COLO668 (cell line): ENCODE results near the gene KLF1.
"Not testable (repeated sequence)": the region's sequence is repeated elsewhere in the genome, so short reads cannot be mapped to it uniquely, and the experiment has no call there.

Experiments
- DNase-seq: peaks from one replicate; lab custom pipeline; 2025; ENCODE audit not compliant: unreplicated experiment; lab: John Stamatoyannopoulos, UW

Gene KLF1

DNA sequence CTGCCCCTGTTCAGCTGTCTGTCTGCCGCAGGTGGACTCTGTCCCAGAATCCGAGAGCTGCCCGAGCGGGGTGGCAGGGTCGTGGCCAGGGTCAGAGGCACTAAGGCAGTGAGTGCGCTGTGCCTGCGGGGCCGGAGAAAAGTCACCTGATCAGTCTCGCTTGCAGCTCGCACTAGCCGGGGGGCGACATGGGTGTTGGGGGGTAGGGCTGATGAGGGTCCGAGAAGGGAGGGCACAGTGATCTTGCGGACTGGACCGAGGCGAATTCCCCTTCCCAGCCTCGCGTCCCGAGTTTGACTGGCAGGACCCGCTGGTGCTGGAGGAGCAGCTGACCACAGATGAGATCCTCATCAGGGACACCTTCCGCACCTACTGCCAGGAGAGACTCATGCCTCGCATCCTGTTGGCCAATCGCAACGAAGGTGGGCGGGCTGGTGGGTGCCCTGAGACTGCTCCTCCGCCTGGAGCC, 4.6 kb upstream of the KLF1 start:
- DNase-seq = no peak

DNA sequence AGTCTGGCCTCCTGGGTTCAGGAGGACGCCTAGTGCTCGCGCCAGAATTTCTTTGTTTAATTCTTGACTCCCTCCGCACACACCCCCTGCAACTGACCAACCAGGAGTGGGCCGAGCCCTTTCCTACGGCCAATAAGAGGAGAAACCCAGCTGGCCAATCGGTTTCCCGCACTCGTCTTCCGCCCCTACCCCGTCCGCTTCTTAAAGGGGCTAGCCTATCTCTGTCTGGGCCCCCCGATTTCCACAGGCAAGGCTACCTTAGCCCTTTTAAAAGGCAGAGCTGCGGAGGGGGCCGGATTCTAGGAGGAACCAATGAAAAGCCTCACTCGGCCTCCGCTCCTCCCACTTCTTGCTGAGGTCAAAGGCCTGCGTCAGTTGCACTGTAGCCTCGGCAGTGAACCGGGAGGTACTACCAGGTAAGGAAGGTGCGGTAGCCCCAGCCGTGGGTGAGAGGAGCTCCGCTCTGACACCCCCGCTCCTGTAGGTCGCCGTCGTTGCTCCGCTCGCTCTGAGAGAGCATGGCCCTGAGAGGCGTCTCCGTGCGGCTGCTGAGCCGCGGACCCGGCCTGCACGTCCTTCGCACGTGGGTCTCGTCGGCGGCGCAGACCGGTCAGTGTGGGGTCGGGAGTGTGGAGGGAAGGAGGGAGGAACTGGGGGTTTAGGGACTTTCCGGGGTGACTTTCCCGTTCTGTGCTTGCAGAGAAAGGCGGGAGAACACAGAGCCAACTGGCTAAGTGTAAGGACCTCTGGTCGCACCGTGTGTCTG, 4.0 kb upstream of the KLF1 start, which contains the start of gene GCDH:
GCDH (plus strand) TSS at position 374 of the 766 bp plus-strand sequence; CDS start at position 519, 145 bp downstream.
- DNase-seq = peak; percentile 97

- not testable (repeated sequence) for DNase-seq
These were observed 3.3 kb upstream of the KLF1 start for GRCh38 chr19:12890299-12890786.

GRCh38 chr19:12888006-12888603, 1.1 kb upstream of the KLF1 start:
- DNase-seq = no peak

DNA sequence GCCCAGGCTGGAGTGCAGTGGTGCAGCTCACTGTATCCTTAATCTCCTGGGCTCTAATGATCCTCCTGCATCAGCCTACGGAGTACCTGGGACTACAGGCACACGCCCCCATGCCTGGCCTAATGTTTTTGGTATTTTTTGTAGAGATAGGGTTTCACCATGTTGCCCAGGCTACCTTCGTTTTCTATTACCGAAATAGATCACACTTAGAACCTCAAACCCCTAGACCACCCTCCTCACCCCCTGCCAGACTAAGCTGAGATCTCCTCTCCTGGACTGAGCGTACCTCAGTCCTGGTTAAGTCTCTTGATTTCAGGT, 391 bp downstream of the KLF1 start:
- DNase-seq = no peak

- DNase-seq = no peak
These were observed 1.0 kb downstream of the KLF1 start for GRCh38 chr19:12885749-12886650.

GRCh38 chr19:12884926-12885748, 1.9 kb downstream of the KLF1 start:
- peak; percentile 99 for DNase-seq

GRCh38 chr19:12884627-12884925, 2.4 kb downstream of the KLF1 start:
- no peak for DNase-seq

- no peak for DNase-seq
These were observed 2.8 kb downstream of the KLF1 start for GRCh38 chr19:12884202-12884601.

DNA sequence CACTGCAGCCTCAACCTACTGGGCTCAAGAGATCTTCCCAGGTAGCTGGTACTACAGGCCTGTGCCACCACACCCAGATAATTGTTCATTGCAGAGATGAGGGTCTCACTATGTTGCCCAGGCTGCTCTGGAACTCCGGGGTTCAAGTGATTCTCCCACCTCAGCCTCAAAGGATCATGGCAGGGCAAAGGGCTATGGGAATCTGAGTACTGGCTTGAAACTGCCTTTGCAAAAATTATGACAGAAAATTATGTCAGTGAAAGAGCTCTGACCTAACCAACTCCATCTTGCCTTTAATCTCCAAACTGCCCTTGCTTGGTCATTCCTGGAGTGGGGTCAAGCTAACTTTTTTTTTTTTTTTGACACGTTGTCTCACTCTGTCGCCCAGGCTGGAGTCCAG, 4.4 kb downstream of the KLF1 start:
- no peak for DNase-seq

DNA sequence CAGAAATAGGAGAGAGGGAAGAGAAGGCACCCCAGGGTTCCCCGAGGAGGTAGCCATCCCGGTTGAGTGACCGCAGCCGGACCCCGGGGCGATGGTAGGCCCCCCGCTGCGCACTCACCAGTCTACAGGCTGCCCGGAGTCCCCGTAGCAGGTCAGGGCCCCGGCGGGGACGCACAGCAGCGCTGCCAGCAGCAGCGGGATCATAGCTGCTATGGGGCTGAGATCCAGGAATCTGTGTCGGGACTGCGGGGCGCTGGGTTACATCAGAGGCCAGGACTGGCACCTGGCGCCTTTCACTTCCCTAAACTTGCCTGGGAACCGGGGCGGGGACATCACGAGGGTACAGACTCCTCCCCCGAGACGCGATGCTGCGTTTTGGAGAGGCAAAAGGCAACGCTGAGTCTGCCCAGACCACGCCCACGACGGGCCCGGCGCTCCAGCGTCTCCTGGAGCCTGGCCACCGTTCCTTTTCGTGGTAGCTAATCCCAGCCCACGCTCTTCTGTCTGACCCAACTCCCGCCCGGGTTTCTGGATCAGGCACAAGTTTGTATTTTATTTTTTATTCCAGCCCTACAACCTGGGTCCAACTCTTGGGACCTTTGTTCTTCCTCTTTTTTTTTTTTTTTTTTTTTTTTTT, 5.7 kb downstream of the KLF1 start, which contains the start of gene DNASE2:
DNASE2 (minus strand) TSS at position 278 of the 637 bp plus-strand sequence; CDS start at position 204, 74 bp downstream.
- peak; percentile 97 for DNase-seq

DNA sequence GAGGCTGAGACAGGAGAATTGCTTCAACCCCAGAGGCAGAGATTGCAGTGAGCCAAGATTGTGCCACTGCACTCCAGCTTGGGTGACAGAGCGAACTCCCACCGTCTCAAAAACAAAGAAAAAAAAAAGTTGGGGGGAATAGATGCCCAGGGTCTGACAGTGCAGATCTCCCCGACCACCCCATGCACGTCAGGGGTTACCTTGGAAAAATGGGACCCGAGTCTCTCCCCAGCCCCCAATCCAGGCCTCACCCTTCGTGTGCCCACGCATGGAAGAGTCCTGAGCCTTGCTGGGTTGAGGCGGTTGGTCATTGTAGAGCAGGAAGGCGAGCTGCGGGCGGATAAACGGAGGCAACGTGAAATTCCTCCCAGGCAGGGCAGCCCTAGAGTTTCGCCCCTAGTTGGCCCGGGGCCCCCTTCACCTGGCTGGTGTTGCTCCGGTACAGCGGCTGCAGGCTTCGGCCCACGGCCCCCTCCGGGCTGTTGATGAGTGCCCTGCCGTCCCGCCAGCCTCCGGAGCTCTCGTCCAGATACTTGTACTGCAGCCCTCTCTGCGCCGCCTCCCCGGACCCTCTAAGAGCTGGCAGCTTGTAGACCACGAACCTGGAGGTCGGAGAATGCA, 6.3 kb downstream of the KLF1 start:
- DNase-seq = peak; percentile 59

DNA sequence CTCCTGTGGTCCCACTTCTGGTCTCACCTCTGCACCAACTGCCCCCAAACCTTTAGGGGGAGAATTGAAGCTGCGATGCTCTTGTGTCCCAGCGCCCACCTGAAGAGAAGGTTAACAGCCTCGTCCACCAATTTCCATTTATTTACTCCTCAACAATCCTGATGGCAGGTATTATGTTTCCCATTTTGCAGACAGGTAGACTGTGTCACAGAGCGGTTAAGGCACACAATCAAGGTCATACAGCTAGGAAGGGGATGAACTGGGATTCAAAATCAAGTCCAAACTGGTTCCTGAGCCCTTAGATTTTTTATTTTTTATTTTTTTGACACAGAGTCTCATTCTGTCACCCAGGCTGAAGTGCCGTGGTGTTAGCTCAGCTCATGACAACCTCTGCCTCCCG, 11.9 kb downstream of the KLF1 start:
- DNase-seq = no peak

- DNase-seq = no peak
These were observed 12.9 kb downstream of the KLF1 start for GRCh38 chr19:12873891-12874745.

DNA sequence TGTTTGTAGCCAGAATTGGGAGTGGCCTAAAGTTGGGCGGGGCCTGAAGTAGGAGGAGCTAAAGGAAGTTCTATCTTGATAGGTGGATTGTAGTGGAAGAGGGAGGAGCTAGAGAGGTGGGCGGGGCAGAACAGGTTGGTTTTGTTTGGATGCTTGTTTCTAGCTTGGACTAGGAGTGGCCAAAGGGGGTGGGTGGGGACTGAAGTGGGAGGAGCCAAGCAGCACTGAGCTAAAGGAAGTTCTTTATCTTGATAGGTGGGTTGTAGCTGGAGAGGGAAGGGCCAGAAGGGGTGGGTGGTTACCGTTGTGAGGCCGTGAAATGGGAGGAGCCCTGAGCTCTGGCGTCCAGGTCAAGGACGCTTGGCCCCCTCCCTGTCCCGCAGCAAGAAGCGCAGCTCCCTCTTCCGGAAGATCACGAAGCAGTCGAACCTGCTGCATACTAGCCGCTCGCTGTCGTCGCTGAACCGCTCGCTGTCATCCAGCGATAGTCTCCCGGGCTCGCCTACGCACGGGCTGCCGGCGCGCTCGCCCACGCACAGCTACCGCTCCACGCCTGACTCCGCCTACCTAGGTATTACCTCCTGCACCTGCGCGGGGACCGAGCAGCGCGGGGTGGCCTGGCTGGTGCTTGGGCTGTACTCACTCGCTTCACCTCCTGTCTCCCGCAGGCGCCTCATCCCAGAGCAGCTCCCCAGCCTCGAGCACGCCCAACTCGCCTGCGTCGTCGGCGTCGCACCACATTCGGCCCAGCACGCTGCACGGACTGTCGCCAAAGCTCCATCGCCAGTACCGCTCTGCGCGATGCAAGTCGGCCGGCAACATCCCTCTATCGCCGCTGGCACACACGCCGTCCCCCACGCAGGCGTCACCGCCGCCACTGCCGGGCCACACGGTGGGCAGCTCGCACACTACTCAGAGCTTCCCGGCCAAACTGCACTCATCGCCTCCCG, 13.8 kb downstream of the KLF1 start:
- DNase-seq = peak; percentile 50

DNA sequence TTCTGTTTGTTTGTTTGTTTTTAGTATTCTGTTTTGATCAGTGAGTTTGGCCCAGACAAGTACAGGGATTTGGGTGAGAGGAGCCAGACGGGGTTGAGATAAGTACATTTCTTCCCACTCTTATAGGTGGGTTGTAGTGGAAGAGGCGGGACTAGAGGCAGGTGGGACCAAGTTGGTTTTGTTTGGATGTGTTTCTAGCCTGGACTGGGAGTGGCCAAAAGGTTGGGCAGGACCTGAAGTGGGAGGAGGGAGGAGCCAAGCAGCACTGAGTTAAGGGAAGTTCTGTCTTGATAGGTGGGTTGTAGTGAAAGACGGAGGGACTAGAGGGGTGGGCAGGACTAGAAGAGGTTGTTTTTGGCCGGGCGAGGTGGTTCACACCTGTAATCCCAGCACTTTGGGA, 14.7 kb downstream of the KLF1 start:
- DNase-seq = no peak

DNA sequence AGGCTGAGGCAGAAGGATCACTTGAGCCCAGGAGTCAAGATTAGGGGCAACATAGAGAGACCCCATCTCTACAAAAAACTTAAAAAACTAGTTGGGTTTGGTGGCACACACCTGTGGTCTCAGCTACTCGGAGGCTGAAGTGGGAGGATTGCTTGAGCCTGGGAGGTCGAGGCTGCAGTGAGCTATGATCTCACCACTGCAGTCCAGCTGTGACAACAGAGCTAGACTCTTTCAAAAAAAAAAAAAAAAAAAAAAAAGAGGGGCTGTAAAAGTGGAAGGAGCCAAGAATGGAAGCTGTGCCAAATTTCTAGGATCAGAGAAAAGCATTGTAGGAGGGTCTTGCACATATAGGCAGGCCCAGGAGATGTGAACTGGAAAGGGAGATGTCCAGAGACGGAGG, 15.3 kb downstream of the KLF1 start:
- DNase-seq = no peak
